D721Med (cell line): ENCODE measurements around the gene TCF3.

Experiments
- DNase-seq: peaks from one replicate; pipeline ENCODE4 v3.0.0; 2011; ENCODE audit warnings: low spot score; ENCODE audit not compliant: insufficient read length
- FAIRE-seq: peaks from 2 replicates; lab custom pipeline; 2011; peaks lifted over from hg19 to GRCh38; lab: Jason Lieb, UNC
- TF ChIP-seq, protein P1 (sequence below): IDR thresholded peaks from 2 replicates; pipeline ENCODE4 v1.5.1; 2012; ENCODE audit warnings: mild to moderate bottlenecking, control low read depth; ENCODE audit not compliant: insufficient read depth; ENCODE audit errors: missing control alignments

Gene TCF3

DNA sequence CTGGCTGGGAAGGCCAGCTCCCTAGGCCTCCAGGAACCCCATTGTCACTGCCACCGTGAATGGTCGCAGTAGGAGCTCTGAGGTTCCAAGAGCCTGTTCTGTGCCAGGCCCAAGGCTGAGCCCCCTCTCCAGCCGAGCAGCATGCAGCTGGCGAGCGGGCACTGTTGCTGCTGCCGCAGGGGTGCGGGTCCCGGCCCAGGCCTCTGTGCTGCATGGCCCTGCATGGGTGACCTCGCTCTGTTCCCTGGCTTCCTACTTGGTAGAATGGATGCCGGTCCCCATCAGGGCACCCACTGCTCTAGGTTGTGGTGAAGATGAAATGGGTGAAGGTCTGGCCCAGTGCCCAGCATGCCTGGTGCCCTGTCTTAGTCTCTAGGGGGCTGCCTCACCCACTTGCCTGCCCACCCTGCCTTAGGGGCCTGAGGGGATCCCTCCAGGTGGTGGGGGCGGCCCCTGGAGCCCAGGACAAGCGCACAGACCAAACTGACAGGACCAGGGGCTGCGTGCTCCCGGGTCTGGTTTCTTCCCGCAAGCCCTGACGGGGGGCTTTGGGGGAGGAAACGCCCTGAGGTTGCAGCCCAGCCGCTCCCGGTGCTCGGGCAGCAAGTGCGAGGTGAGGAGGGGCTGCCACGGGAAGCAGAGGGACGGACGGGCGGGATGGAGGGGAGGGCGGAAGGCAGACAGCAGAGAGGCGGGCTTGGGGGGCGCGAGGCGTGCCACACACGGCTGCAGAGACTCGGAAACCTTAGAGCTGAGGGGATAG lies 38.4 kb downstream of the TCF3 start:
- DNase-seq (no peak), FAIRE-seq (no peak)
- TF ChIP-seq, protein P1, sequence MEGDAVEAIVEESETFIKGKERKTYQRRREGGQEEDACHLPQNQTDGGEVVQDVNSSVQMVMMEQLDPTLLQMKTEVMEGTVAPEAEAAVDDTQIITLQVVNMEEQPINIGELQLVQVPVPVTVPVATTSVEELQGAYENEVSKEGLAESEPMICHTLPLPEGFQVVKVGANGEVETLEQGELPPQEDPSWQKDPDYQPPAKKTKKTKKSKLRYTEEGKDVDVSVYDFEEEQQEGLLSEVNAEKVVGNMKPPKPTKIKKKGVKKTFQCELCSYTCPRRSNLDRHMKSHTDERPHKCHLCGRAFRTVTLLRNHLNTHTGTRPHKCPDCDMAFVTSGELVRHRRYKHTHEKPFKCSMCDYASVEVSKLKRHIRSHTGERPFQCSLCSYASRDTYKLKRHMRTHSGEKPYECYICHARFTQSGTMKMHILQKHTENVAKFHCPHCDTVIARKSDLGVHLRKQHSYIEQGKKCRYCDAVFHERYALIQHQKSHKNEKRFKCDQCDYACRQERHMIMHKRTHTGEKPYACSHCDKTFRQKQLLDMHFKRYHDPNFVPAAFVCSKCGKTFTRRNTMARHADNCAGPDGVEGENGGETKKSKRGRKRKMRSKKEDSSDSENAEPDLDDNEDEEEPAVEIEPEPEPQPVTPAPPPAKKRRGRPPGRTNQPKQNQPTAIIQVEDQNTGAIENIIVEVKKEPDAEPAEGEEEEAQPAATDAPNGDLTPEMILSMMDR: no peak

DNA sequence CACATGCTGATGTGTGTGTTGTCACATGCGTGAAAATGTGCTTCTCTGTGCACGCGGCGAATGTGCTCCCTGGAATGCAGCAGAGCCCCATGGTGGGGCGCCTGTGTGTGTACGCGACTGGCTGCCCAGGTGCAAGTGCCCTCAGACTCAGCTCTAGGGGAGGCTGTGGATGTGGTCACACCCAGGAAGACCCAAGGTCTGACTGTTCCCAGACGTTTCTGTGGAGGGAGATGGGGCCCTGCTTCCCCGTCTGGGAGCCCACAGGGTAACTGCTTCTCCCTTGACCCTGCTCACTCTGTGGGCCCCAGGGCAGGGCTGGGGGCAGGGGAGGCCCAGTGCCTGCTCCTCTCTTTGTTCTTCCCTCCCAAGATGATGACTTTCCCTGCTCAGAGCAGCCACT lies 39.3 kb downstream of the TCF3 start:
- DNase-seq: no peak
- TF ChIP-seq, protein P1: no peak
- FAIRE-seq: no peak

DNA sequence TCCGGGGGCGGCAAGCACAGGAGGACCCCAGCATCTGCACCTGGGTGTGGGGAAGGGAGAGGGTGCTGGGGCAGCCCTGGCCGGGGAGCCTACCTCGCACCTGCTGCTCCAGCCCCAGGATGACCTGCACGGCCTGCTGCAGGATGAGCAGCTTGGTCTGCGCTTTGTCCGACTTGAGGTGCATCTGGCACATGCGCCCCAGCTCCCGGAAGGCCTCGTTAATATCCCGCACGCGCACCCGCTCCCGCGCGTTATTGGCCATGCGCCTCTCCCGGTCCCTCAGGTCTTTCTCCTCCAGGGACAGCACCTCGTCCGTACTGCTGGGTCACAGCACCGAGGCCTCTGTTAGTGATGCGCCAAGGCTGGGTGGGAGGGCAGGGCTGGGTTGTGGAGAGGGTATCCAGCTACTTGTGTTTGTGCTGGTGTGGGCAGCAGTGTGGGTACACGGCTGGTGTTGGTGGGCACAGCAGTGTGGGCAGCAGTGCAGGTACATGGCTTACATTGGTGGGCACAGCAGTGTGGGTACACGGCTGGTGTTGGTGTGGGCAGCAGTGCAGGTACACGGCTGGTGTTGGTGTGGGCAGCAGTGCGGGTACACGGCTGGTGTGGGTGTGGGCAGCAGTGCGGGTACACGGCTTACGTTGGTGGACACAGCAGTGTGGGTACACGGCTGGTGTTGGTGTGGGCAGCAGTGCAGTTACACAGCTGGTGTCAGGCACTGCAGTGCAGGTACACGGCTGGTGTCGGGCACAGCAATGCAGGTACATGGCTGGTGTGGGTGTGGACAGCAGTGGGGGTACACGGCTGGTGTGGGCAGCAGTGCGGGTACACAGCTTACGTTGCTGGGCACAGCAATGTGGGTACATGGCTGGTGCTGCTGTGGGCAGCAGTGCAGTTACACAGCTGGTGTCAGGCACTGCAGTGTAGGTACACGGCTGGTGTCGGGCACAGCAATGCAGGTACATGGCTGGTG lies 40.0 kb downstream of the TCF3 start:
- no peak for FAIRE-seq
- no peak for DNase-seq
- TF ChIP-seq, protein P1: no peak

- FAIRE-seq (no peak), DNase-seq (no peak)
Measured at GRCh38 chr19:1611353-1611752, 41.1 kb downstream of the TCF3 start.

DNA sequence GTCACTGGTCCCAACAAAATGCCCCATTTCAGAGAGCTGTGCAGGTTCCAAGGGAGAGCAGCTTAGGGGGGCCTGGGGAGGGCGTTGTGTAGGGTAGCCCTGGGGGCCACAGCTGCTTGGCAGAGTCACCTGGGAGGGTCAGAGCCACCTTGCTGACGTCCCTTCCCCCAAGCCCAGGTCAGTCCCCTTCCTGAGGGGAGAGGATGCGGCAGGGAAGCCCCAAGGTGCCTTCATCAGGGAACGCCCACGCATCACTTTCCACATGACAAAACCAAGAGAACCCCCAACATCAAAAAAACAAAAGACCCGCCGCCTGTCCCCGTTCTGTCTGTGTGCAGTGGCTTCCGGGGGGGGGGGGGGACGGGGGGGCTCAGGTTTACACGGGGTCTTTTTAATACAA lies 41.8 kb downstream of the TCF3 start:
- no peak for DNase-seq
- TF ChIP-seq, protein P1: no peak

More at GRCh38 chr19:1611353-1611752, 41.1 kb downstream of the TCF3 start:
- TF ChIP-seq, protein P1: no peak

DNA sequence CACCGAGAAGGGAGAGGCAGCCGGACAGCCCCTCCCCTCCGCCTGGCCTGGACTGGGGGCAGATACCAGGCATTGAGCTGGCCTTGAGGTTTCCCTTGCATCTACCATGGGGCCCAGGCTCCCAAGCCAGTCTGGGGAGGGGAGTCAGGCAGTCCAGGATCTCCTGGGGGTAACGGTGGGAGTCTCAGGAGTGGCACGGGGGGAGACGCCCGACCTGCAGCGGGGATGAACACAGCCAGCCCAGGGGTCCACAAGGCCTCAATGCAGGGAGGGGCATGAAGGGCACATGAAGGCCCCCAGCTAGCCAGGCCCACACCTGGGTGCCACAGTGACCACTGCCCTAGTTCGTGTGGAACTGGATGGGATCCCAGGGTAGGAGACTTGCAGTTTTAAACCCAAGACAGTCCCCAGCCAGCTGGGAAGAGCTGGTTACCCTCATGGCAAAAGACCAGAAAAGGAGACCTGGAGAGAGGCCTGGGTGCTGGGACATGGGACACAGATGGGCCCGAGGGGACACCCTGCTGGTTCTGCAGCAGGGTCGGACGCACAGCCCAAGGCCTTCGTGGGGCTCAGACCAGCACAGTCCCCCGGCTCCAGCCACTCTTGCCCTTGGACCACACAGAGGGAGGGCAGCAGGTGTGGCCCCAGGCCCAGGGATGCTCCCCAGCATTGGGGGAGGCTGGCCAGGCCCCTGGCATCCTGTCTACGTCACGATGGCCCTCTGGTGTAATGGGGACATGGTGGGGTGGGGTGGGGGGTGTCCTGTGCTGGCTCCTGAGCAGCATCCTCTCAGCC lies 42.5 kb downstream of the TCF3 start:
- TF ChIP-seq, protein P1: no peak

More for the DNA sequence above, 41.8 kb downstream of the TCF3 start:
- FAIRE-seq: no peak

More for the DNA sequence above, 42.5 kb downstream of the TCF3 start:
- DNase-seq (no peak), FAIRE-seq (no peak)
